IMR-90 (cell line): Measurements from ENCODE around the gene SORCS1.

ENCODE experiments used
- CHD1 ChIP-seq: IDR thresholded peaks from 2 replicates; pipeline ENCODE4 v1.6.1; 2012; ENCODE audit warnings: low read depth, low read length, improper control_type of control experiment
- CTCF ChIP-seq: conservative IDR thresholded peaks from 2 replicates; pipeline ENCODE4 v1.5.1; 2012; ENCODE audit warnings: mild to moderate bottlenecking, low read depth, low read length, improper control_type of control experiment
- FOS ChIP-seq: fragments of 150-350 bp; IDR thresholded peaks from 2 replicates; pipeline ENCODE4 v1.6.1; 2016; ENCODE audit warnings: low read depth, low read length
- POLR2A ChIP-seq: IDR thresholded peaks from 2 replicates; pipeline ENCODE4 v1.6.1; 2012; ENCODE audit warnings: mild to moderate bottlenecking, low read depth, low read length
- RAD21 ChIP-seq: IDR thresholded peaks from 2 replicates; pipeline ENCODE4 v1.6.1; 2012; ENCODE audit warnings: low read length, improper control_type of control experiment

DNA sequence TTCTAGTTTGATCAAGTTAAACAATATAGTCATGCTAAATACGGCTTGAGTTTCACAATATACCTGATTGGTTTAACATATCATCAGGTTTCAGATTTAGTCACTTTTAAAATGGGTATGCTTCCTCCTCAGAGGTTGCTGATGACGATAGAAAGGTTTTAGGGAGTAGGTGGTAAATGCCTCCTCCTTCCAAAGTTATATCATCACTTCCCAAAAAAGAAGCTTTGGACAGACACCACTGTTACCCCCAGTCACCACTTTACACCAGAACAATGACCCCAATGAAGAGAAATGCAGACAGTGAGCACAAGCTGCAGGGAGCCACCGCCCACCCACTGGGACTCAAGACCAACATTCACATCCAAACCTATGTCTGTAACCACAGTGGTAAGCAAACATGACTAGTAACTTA lies 244.6 kb downstream of the SORCS1 start:
- TF ChIP-seq RAD21 (no peak), CTCF (no peak), POLR2A (no peak), FOS (no peak), CHD1 (no peak)
